ENCODE results near the gene IL1R2. TPM values are rescaled to one million over a fixed set of nuclear protein-coding genes. Genes with fewer than 3 reads are reported as not detected.

IL1R2 gene
- total RNA-seq, 1 donor from 2014 or later = 0.96 TPM

DNA sequence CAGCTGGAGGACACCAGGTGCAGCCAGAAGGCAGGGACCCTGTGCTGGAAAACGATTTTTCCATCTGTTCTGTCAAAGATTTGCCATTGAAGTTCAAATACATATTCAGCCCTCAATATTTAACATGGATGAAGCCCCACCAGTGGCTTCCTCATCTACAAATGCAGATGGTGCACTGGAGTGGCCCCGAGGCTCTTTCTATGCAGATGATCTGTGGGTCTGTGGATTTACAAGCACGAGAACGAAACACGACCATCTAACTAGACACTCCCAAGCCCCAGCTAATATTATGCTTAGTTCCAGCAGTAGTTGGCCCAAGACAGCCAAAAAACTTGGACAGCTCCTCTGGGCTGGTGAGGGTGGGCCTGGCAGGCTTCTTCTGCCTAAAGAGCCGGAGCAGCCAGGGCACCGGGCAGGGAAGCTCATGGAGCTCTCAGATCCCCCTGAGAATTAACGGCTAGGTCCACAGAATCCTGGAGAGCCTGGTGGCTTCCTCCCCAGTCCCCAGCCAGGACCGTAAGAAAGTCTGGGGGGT, 9.2 kb upstream of the IL1R2 start:
- no peaks in the 10 kb centered on the region for H3K36me3 ChIP-seq
- peaks cover 8% of the 10 kb centered on the region for H3K4me1 ChIP-seq
- intact Hi-C loops (cut with micrococcal nuclease) = loop anchor here (10.0 kb wide), 1 partner anchor 98 kb away; no protein-coding TSS in a partner anchor
- no peak overlapping the region for H3K4me3 ChIP-seq
- TF ChIP-seq, protein P1, sequence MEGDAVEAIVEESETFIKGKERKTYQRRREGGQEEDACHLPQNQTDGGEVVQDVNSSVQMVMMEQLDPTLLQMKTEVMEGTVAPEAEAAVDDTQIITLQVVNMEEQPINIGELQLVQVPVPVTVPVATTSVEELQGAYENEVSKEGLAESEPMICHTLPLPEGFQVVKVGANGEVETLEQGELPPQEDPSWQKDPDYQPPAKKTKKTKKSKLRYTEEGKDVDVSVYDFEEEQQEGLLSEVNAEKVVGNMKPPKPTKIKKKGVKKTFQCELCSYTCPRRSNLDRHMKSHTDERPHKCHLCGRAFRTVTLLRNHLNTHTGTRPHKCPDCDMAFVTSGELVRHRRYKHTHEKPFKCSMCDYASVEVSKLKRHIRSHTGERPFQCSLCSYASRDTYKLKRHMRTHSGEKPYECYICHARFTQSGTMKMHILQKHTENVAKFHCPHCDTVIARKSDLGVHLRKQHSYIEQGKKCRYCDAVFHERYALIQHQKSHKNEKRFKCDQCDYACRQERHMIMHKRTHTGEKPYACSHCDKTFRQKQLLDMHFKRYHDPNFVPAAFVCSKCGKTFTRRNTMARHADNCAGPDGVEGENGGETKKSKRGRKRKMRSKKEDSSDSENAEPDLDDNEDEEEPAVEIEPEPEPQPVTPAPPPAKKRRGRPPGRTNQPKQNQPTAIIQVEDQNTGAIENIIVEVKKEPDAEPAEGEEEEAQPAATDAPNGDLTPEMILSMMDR (IDR thresholded peaks at IDR 0.05; ENCODE audit: borderline replicate concordance) = no peak
- H3K27ac ChIP-seq (replicated peaks) = no peak overlapping the region
- peaks cover 7% of the 10 kb centered on the region for H3K27me3 ChIP-seq (ENCODE audit: low read depth)
- no peak for DNase-seq
- no peaks in the 10 kb centered on the region for H3K9me3 ChIP-seq (replicated peaks)

DNA sequence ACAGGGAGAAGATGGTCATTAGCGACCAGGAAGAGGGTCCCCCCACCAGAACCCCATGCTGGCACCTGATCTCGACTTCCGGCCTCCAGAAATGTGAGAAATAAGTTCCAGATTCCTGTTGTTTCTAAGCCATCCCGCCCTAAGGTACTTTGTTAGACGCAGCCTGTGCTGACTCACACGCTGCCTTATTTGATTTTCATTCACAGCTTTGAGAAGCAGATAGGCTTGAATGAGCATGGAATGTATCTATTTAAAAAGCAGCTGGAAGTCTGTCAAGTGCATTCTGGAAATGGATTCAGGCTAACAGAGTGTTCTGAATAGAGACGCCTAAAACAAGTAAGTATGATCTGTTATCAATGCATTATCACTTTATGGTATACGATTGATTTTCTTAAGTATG, 8.3 kb upstream of the IL1R2 start:
- H3K27me3 ChIP-seq (ENCODE audit: low read depth) = peaks cover 17% of the 10 kb centered on the region
- H3K9me3 ChIP-seq (replicated peaks) = no peaks in the 10 kb centered on the region
- TF ChIP-seq, protein P1 (IDR thresholded peaks at IDR 0.05; ENCODE audit: borderline replicate concordance) = no peak
- H3K27ac ChIP-seq (replicated peaks) = no peak overlapping the region
- H3K4me3 ChIP-seq = no peak overlapping the region
- intact Hi-C loops (cut with micrococcal nuclease) = loop anchor here (10.0 kb wide), 1 partner anchor 99 kb away; no protein-coding TSS in a partner anchor
- DNase-seq = no peak
- no peaks in the 10 kb centered on the region for H3K36me3 ChIP-seq
- H3K4me1 ChIP-seq = peaks cover 8% of the 10 kb centered on the region

DNA sequence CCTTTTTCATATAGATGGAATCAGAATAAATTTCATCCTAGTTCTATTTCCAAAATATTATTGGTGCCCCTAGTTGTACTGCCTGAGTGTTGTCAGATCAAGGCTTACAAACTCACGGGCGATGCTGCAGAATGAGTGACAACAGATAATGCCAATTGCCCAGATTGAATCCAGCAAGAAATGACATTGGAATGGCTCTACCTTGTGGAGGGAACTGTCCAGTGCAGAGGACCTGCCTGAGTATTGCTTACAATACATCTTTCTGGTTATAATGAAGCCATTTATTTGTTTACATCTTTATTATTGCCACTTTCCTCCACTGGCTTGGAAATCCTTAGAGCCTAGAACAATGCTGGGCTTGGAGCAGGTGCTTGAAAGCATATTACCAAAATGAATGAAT, 7.8 kb upstream of the IL1R2 start:
- Histone ChIP-seq H3K27me3 (ENCODE audit: low read depth) (peaks cover 18% of the 10 kb centered on the region), H3K4me3 (no peak overlapping the region), H3K36me3 (no peaks in the 10 kb centered on the region), H3K27ac (replicated peaks) (no peak overlapping the region), H3K9me3 (replicated peaks) (no peaks in the 10 kb centered on the region), H3K4me1 (peaks cover 8% of the 10 kb centered on the region)
- intact Hi-C loops (cut with micrococcal nuclease) = loop anchor here (10.0 kb wide), 1 partner anchor 99 kb away; no protein-coding TSS in a partner anchor
- TF ChIP-seq, protein P1 (IDR thresholded peaks at IDR 0.05; ENCODE audit: borderline replicate concordance) = peak; percentile 48
- no peak for DNase-seq

DNA sequence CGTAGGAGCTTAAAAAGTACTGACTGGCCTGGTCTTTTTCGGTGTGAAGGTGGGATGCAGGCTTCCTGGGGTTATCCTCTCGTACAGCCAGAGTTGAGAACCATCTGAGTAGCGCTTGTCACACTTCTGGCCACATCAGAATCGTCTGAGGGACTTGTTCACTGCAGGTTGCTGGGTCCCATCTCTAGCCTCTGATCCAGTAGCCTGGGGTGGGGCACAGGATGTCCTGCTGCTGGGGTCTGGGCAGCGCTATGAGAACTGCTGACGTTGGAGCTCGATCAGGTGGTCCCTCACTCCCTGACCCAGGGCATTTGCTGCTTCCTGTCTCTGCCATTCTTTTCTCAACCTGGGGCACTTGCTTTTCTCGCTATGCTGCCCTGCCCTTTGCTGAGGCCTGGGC, 7.1 kb upstream of the IL1R2 start:
- Histone ChIP-seq H3K36me3 (no peaks in the 10 kb centered on the region), H3K9me3 (replicated peaks) (no peaks in the 10 kb centered on the region), H3K27ac (replicated peaks) (no peak overlapping the region), H3K4me1 (peaks cover 8% of the 10 kb centered on the region), H3K4me3 (no peak overlapping the region), H3K27me3 (ENCODE audit: low read depth) (peaks cover 18% of the 10 kb centered on the region)
- TF ChIP-seq, protein P1 (IDR thresholded peaks at IDR 0.05; ENCODE audit: borderline replicate concordance) = no peak
- DNase-seq = no peak
- intact Hi-C loops (cut with micrococcal nuclease) = loop anchor here (10.0 kb wide), 1 partner anchor 100 kb away; no protein-coding TSS in a partner anchor

DNA sequence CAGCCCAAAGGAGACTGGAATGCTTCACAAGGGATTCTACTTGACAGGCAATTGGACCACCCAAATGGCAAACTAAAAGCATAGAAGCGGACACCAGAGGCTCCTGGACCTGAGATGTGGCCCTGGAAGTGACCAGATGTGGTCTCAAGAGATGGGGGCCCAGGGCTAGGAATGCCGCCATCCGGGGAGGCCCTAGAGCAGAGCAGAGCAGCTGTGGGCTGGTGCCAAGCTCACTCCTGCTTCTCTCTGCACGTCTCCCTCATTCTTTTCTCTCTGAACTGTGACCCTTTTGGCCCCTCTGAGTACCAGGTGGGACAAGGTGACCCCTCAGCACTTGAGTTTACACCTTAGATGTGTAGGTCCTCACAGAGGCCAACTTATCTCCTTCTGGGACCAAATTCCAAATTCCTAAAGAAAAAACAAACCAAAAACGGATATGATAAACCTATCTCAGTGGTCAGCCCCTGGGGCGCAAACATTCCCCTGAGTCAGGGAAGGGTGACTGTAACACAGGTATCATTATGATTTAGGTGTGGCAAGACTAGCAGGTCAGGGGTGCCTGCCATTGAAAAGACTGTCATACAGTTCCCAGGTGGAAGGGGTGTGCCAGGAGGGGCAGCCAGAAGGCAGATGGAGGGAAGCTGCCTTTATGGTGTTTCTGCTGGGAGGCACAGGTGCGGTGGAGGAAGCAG, 6.5 kb upstream of the IL1R2 start:
- TF ChIP-seq, protein P1 (IDR thresholded peaks at IDR 0.05; ENCODE audit: borderline replicate concordance) = no peak
- Histone ChIP-seq H3K4me1 (peaks cover 8% of the 10 kb centered on the region), H3K4me3 (no peak overlapping the region), H3K27ac (replicated peaks) (no peak overlapping the region), H3K27me3 (ENCODE audit: low read depth) (peaks cover 18% of the 10 kb centered on the region), H3K36me3 (no peaks in the 10 kb centered on the region), H3K9me3 (replicated peaks) (no peaks in the 10 kb centered on the region)
- no peak for DNase-seq
- intact Hi-C loops (cut with micrococcal nuclease) = loop anchor here (10.0 kb wide), 1 partner anchor 100 kb away; no protein-coding TSS in a partner anchor
